Panc1 (cell line): Measurements from ENCODE around the gene CEBPB. TPM values are rescaled to one million over a fixed set of nuclear protein-coding genes. Genes with fewer than 3 reads are reported as not detected.
"Not testable (repeated sequence)": the region's sequence is repeated elsewhere in the genome, so short reads cannot be mapped to it uniquely, and the experiment has no call there.

Source experiments
- ATAC-seq: fragments of 200-7000 bp; cut with Tn5 transposase; 2 replicates; pipeline ENCODE4 v1.9.1; 2020; ENCODE audit warnings: mild to moderate bottlenecking, moderate library complexity
- BruUV-seq: library from RNA; stranded (reverse); fragments of 400-500 nt; replicated peaks from 2 replicates; lab custom pipeline; 2021; lab: Mats Ljungman, UMichigan
- CTCF ChIA-PET: fragments of 300-600 bp; sonication (Branson Sonifier 250); formaldehyde crosslinking; loops from one replicate; lab custom pipeline; 2022; ENCODE audit warnings: antibody characterized with exemption; lab: Charles Lee
- POLR2A ChIA-PET: fragments of 300-600 bp; sonication (Branson Sonifier 250); formaldehyde crosslinking; loops from one replicate; lab custom pipeline; 2022; ENCODE audit warnings: antibody characterized with exemption; lab: Charles Lee
- DNase-seq: peaks from one replicate; pipeline ENCODE4 v3.0.0-alpha.2; 2010; ENCODE audit warnings: low read depth, low spot score
- H3K27ac ChIP-seq: 2 replicates; pipeline ENCODE4 v1.5.1; 2011; ENCODE audit warnings: mild to moderate bottlenecking, low read length, inconsistent platforms
- H3K27me3 ChIP-seq: fragments of 200-500 bp; sonication (Bioruptor generic); 2 replicates; pipeline ENCODE4 v1.6.0; 2014; ENCODE audit warnings: low read length, inconsistent platforms; ENCODE audit not compliant: control insufficient read depth, insufficient read depth
- H3K36me3 ChIP-seq: fragments of 200-500 bp; sonication (Bioruptor generic); 2 replicates; pipeline ENCODE4 v1.5.1; 2014; ENCODE audit warnings: inconsistent platforms, mild to moderate bottlenecking, low read length, moderate library complexity; ENCODE audit not compliant: control insufficient read depth, insufficient read depth
- H3K4me1 ChIP-seq: 2 replicates; pipeline ENCODE4 v1.5.1; 2011; ENCODE audit warnings: inconsistent platforms, mild to moderate bottlenecking, low read length, moderate library complexity; ENCODE audit not compliant: control insufficient read depth, insufficient read depth
- H3K4me3 ChIP-seq, 2 experiments: 2 replicates each; pipeline ENCODE4 v1.5.1; 2011 to 2012; ENCODE audit warnings: low read depth in 2 of 2, low read length in 2 of 2, mild to moderate bottlenecking in 2 of 2, inconsistent platforms in 1 of 2, moderate library complexity in 1 of 2
- H3K9me3 ChIP-seq: fragments of 200-500 bp; sonication (Bioruptor generic); 2 replicates; pipeline ENCODE4 v1.5.1; 2014; ENCODE audit warnings: low read depth, mild to moderate bottlenecking, inconsistent platforms, low read length, moderate library complexity; ENCODE audit not compliant: control insufficient read depth, insufficient read depth
- POLR2AphosphoS5 ChIP-seq: IDR thresholded peaks from 2 replicates; pipeline ENCODE4 v1.6.1; 2012; ENCODE audit warnings: mild to moderate bottlenecking, low read depth, low read length, moderate library complexity
- SIN3A ChIP-seq: IDR thresholded peaks from 2 replicates; pipeline ENCODE4 v1.6.1; 2012; ENCODE audit warnings: low read depth, mild to moderate bottlenecking, low read length, moderate library complexity, borderline replicate concordance; ENCODE audit not compliant: insufficient read depth
- TCF7L2 ChIP-seq: IDR thresholded peaks from 2 replicates; pipeline ENCODE4 v1.6.1; 2011; ENCODE audit warnings: mild to moderate bottlenecking, low read depth, low read length, inconsistent platforms
- in situ Hi-C: cut with HindIII; loops from 2 replicates; pipeline ENCODE4 v1.10.0; 2016; ENCODE audit warnings: low sequenced_read_pairs, low pct_unique_long_range_greater_than_20kb
- intact Hi-C: fragments of 100-400 bp; cut with micrococcal nuclease; formaldehyde crosslinking; loops from one replicate; pipeline ENCODE4 v1.10.0; 2022; ENCODE audit not compliant: unreplicated experiment
- total RNA-seq: library from RNA; stranded (reverse); gene quantifications from one replicate; pipeline ENCODE4 v1.2.1, GENCODE V29; 2021; ENCODE audit not compliant: unreplicated experiment
- TF ChIP-seq, protein P1 (sequence below): fragments of 450-650 bp; IDR thresholded peaks from 2 replicates; pipeline ENCODE4 v1.5.1; 2017; ENCODE audit warnings: mild to moderate bottlenecking
- TF ChIP-seq, protein P2 (sequence below), 2 experiments: IDR thresholded peaks; 2 replicates each; pipeline ENCODE4 v1.6.1; 2011 to 2012; ENCODE audit warnings: low read depth in 2 of 2, control low read depth in 1 of 2, low read length in 1 of 2, mild to moderate bottlenecking in 1 of 2, moderate library complexity in 1 of 2; ENCODE audit not compliant: insufficient read depth in 1 of 2

Gene CEBPB
- total RNA-seq, 1 experiment from 2014 or later, result 52.1 TPM

DNA sequence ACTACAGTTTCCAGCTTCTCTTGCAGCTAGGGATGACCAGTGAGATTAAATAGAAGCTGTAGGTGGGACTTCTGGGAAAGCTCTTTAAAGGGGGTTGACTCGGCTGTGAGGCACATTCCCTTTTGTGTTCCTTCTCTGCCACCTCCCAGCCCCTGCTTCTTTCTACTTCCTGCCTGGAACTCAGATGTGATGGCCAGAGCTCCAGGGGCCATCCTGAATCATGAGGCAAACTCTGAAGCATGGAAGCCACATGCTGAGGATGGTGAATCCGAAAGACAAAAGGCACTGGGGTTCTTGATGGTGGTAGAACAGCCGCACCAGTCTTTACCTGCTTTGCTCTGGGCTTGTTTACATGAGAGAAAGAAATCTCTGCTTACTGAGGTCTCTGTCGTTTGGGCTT, 9.1 kb downstream of the CEBPB start:
- no peak for ATAC-seq

DNA sequence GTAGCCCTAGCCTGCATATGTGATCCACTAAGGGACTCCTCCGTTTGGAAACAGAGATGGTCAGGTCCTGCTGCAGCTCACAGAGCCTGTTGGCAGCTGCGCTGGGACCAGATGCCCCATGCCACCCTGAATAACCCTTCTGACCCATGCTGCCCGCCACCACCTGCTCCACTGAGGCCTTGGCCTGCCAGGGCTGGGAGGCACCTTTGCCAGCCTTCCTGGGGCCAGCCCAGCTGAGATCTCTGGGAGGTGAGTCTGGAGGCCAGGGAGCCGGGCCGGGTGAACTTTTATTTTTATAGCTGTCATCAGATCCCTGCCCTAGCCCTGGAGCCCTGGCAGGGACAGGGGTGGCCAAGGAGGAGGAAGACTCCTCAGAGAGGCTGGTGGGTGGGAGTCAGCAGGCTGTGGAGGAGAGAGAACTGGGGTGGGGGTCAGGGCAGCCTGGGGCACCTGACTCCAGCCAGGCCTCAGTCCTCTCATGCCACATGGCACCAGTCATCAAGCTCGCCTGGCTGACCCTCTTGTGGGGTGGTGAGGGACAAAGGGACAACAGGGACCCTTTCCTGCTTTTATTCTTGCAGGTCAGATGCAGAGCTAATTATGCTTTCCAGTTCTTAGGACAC, 10.0 kb downstream of the CEBPB start:
- Histone ChIP-seq H3K27ac (no peak overlapping the region), H3K9me3 (no peaks in the 10 kb centered on the region; the same call in 1 of the 2 replicates), H3K4me3 (no peak overlapping the region), H3K4me1 (peaks cover 7% of the 10 kb centered on the region), H3K36me3 (no peaks in the 10 kb centered on the region), H3K27me3 (no peaks in the 10 kb centered on the region)
- intact Hi-C loops (no loop called here), in situ Hi-C loops (no loop called here)
- DNase-seq (no peak), ATAC-seq (no peak)
- CTCF ChIA-PET, result interaction anchor here (0.6 kb wide), 1 partner anchor 178 kb away, joined by 6 read pairs; no protein-coding TSS in a partner anchor
- POLR2A ChIA-PET, result interaction anchor here (0.5 to 0.6 kb wide), 2 partner anchors 10 to 87 kb away, joined by 3 read pairs; no protein-coding TSS in a partner anchor
- BruUV-seq, result no TSS peak
- TF ChIP-seq TCF7L2 (no peak), POLR2AphosphoS5 (no peak), SIN3A (no peak)
- TF ChIP-seq, protein P1, sequence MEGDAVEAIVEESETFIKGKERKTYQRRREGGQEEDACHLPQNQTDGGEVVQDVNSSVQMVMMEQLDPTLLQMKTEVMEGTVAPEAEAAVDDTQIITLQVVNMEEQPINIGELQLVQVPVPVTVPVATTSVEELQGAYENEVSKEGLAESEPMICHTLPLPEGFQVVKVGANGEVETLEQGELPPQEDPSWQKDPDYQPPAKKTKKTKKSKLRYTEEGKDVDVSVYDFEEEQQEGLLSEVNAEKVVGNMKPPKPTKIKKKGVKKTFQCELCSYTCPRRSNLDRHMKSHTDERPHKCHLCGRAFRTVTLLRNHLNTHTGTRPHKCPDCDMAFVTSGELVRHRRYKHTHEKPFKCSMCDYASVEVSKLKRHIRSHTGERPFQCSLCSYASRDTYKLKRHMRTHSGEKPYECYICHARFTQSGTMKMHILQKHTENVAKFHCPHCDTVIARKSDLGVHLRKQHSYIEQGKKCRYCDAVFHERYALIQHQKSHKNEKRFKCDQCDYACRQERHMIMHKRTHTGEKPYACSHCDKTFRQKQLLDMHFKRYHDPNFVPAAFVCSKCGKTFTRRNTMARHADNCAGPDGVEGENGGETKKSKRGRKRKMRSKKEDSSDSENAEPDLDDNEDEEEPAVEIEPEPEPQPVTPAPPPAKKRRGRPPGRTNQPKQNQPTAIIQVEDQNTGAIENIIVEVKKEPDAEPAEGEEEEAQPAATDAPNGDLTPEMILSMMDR, result no peak
- TF ChIP-seq, protein P2, sequence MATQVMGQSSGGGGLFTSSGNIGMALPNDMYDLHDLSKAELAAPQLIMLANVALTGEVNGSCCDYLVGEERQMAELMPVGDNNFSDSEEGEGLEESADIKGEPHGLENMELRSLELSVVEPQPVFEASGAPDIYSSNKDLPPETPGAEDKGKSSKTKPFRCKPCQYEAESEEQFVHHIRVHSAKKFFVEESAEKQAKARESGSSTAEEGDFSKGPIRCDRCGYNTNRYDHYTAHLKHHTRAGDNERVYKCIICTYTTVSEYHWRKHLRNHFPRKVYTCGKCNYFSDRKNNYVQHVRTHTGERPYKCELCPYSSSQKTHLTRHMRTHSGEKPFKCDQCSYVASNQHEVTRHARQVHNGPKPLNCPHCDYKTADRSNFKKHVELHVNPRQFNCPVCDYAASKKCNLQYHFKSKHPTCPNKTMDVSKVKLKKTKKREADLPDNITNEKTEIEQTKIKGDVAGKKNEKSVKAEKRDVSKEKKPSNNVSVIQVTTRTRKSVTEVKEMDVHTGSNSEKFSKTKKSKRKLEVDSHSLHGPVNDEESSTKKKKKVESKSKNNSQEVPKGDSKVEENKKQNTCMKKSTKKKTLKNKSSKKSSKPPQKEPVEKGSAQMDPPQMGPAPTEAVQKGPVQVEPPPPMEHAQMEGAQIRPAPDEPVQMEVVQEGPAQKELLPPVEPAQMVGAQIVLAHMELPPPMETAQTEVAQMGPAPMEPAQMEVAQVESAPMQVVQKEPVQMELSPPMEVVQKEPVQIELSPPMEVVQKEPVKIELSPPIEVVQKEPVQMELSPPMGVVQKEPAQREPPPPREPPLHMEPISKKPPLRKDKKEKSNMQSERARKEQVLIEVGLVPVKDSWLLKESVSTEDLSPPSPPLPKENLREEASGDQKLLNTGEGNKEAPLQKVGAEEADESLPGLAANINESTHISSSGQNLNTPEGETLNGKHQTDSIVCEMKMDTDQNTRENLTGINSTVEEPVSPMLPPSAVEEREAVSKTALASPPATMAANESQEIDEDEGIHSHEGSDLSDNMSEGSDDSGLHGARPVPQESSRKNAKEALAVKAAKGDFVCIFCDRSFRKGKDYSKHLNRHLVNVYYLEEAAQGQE (IDR thresholded peaks at IDR 0.05; ENCODE audit: insufficient read depth in 1 of 2, low read depth in 2 of 2, low read length in 1 of 2), result no peak

More for the DNA sequence above, 9.1 kb downstream of the CEBPB start:
- Histone ChIP-seq H3K27ac (no peak overlapping the region), H3K27me3 (no peaks in the 10 kb centered on the region), H3K36me3 (no peaks in the 10 kb centered on the region), H3K9me3 (no peaks in the 10 kb centered on the region; the same call in 1 of the 2 replicates), H3K4me1 (peaks cover 16% of the 10 kb centered on the region), H3K4me3 (no peak overlapping the region)
- intact Hi-C loops (no loop called here), in situ Hi-C loops (no loop called here)
- ChIA-PET CTCF (no interaction called here), POLR2A (no interaction called here)
- TF ChIP-seq, protein P1, result no peak
- TF ChIP-seq TCF7L2 (no peak), POLR2AphosphoS5 (no peak), SIN3A (no peak)
- TF ChIP-seq, protein P2 (IDR thresholded peaks at IDR 0.05; ENCODE audit: insufficient read depth in 1 of 2, low read depth in 2 of 2, low read length in 1 of 2), result no peak
- DNase-seq, result no peak
- BruUV-seq, result no TSS peak

DNA sequence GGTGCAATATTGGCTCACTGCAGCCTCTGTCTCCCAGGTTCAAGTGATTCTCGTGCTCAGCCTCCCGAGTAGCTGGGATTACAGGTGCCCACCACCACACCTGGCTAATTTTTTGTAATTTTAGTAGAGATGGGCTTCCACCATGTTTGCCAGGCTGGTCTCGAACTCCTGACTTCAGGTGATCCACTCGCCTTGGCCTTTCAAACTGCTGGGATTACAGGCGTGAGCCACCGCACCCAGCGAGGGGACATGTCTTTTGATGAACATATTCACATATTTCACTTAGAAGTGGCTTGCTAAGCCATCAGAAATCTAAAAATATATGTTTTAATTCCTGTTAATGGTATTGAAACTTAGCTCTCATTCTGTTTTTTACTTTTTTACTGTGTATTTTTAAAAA, 11.1 kb downstream of the CEBPB start:
- H3K27me3 ChIP-seq, H3K4me1 ChIP-seq, H3K27ac ChIP-seq, H3K36me3 ChIP-seq, DNase-seq, in situ Hi-C loops, CTCF ChIA-PET, H3K9me3 ChIP-seq, ATAC-seq, POLR2A ChIA-PET, H3K4me3 ChIP-seq, intact Hi-C loops, BruUV-seq: not testable (repeated sequence)
